ENCODE results near the gene TRIM5. TPM values are rescaled to one million over a fixed set of nuclear protein-coding genes. Genes with fewer than 3 reads are reported as not detected.

TRIM5 gene
- total RNA-seq, 1 donor from 2014 or later: 22.9 TPM

GRCh38 chr11:5624489-5625279 is 60.2 kb downstream of the TRIM5 start, which contains the start of gene TRIM34:
TRIM34 (plus strand) TSS chr11:5625001; CDS start chr11:5632332, 7,331 bp downstream.
- peak; percentile 91 for DNase-seq (ENCODE audit: low spot score)

GRCh38 chr11:5622802-5623201 is 62.1 kb downstream of the TRIM5 start:
- DNase-seq (ENCODE audit: low spot score): no peak

- no peak for DNase-seq (ENCODE audit: low spot score)
Observed at GRCh38 chr11:5621580-5621979, 63.3 kb downstream of the TRIM5 start.

- peak; percentile 86 for DNase-seq (ENCODE audit: low spot score)
Observed at GRCh38 chr11:5620651-5621521, 64.0 kb downstream of the TRIM5 start.

GRCh38 chr11:5618807-5619206 is 66.1 kb downstream of the TRIM5 start:
- DNase-seq (ENCODE audit: low spot score): no peak

Other genes with a start within 250 kb of the TRIM5 start
- 6.3 TPM for gene OR51I1, start 243.6 kb downstream of the TRIM5 start, total RNA-seq (ENCODE audit: insufficient read depth, low replicate concordance)
- gene OR51I2, start 235.8 kb downstream of the TRIM5 start, total RNA-seq (ENCODE audit: insufficient read depth, low replicate concordance): 3.1 TPM
- not detected for gene OR52D1, start 196.4 kb downstream of the TRIM5 start, total RNA-seq (ENCODE audit: insufficient read depth, low replicate concordance)
- 2.6 TPM for gene UBQLN3, start 175.1 kb downstream of the TRIM5 start, total RNA-seq (ENCODE audit: insufficient read depth, low replicate concordance)
- not detected for gene UBQLNL, start 168.4 kb downstream of the TRIM5 start, total RNA-seq (ENCODE audit: insufficient read depth, low replicate concordance)
- gene OR52H1, start 136.5 kb downstream of the TRIM5 start, total RNA-seq (ENCODE audit: insufficient read depth, low replicate concordance): 1.7 TPM
- not detected for gene OR52B6, start 104.2 kb downstream of the TRIM5 start, total RNA-seq (ENCODE audit: insufficient read depth, low replicate concordance)
- gene TRIM6, start 88.4 kb downstream of the TRIM5 start, total RNA-seq (ENCODE audit: insufficient read depth, low replicate concordance): 4.1 TPM
- gene TRIM34, start 60.1 kb downstream of the TRIM5 start, total RNA-seq (ENCODE audit: insufficient read depth, low replicate concordance): 10.1 TPM
- 67.7 TPM for gene TRIM22, start 4.7 kb upstream of the TRIM5 start, total RNA-seq (ENCODE audit: insufficient read depth, low replicate concordance)
- gene OR56B1, start 51.4 kb upstream of the TRIM5 start, total RNA-seq (ENCODE audit: insufficient read depth, low replicate concordance): not detected
- gene OR52N4, start 69.2 kb upstream of the TRIM5 start, total RNA-seq (ENCODE audit: insufficient read depth, low replicate concordance): 1.9 TPM
- 0.72 TPM for gene OR52N5, start 98.3 kb upstream of the TRIM5 start, total RNA-seq (ENCODE audit: insufficient read depth, low replicate concordance)
- 0.96 TPM for gene OR52N1, start 106.2 kb upstream of the TRIM5 start, total RNA-seq (ENCODE audit: insufficient read depth, low replicate concordance)
- not detected for gene OR52N2, start 123.8 kb upstream of the TRIM5 start, total RNA-seq (ENCODE audit: insufficient read depth, low replicate concordance)
- gene OR52E6, start 156.8 kb upstream of the TRIM5 start, total RNA-seq (ENCODE audit: insufficient read depth, low replicate concordance): not detected
- 1.9 TPM for gene OR52E8, start 172.6 kb upstream of the TRIM5 start, total RNA-seq (ENCODE audit: insufficient read depth, low replicate concordance)
- gene OR52E4, start 195.6 kb upstream of the TRIM5 start, total RNA-seq (ENCODE audit: insufficient read depth, low replicate concordance): 4.6 TPM
- gene OR52E5, start 208.1 kb upstream of the TRIM5 start, total RNA-seq (ENCODE audit: insufficient read depth, low replicate concordance): 0.96 TPM